ENCODE data around the gene OSM. TPM values are rescaled to one million over a fixed set of nuclear protein-coding genes. Genes with fewer than 3 reads are reported as not detected.

Gene OSM
- total RNA-seq, 4 donors from 2014 or later, result 0.19 to 5.7 (median 0.19) TPM; not detected in 1

- TF ChIP-seq POLR2A (IDR thresholded peaks at IDR 0.05) (no peak), CTCF (IDR thresholded peaks at IDR 0.05) (no peak)
- no peak for DNase-seq
- no peaks in the 10 kb centered on the region for H3K9me3 ChIP-seq
- H3K4me1 ChIP-seq, result peaks cover 0 to 17% (median 2%) of the 10 kb centered on the region in 3 donors
- no peak overlapping the region for H3K4me3 ChIP-seq
- 44 to 62% methylated on average over 8 to 10 of the region's 15 CpGs for WGBS, 2 donors
- H3K27me3 ChIP-seq, result peaks cover 0 to 42% (median 0%) of the 10 kb centered on the region in 4 donors
- no peaks in the 10 kb centered on the region for H3K36me3 ChIP-seq
- intact Hi-C loops (cut with DNase I), result no loop called here
- H3K27ac ChIP-seq, result no peak overlapping the region
Observed at GRCh38 chr22:30223303-30223702, 43.3 kb downstream of the OSM start.

GRCh38 chr22:30222321-30222720, 44.3 kb downstream of the OSM start:
- H3K27ac ChIP-seq, result no peak overlapping the region
- WGBS, 2 donors, result 76 to 80% methylated on average over 4 of the region's 4 CpGs
- no peak overlapping the region for H3K4me3 ChIP-seq
- peaks cover 0 to 42% (median 0%) of the 10 kb centered on the region in 4 donors for H3K27me3 ChIP-seq
- DNase-seq, result no peak
- no peaks in the 10 kb centered on the region for H3K36me3 ChIP-seq
- TF ChIP-seq POLR2A (IDR thresholded peaks at IDR 0.05) (no peak), CTCF (IDR thresholded peaks at IDR 0.05) (no peak)
- H3K4me1 ChIP-seq, result peaks cover 0 to 22% (median 6%) of the 10 kb centered on the region in 3 donors
- intact Hi-C loops (cut with DNase I), result no loop called here
- H3K9me3 ChIP-seq, result no peaks in the 10 kb centered on the region

- Histone ChIP-seq H3K9me3 (no peaks in the 10 kb centered on the region), H3K36me3 (no peaks in the 10 kb centered on the region), H3K27me3 (peaks cover 0 to 42% (median 0%) of the 10 kb centered on the region in 4 donors), H3K4me1 (peaks cover 0 to 22% (median 6%) of the 10 kb centered on the region in 3 donors), H3K4me3 (no peak overlapping the region), H3K27ac (no peak overlapping the region)
- DNase-seq, result no peak
- no peak for TF ChIP-seq CTCF (IDR thresholded peaks at IDR 0.05)
- no peak for TF ChIP-seq POLR2A (IDR thresholded peaks at IDR 0.05)
- intact Hi-C loops (cut with DNase I), result no loop called here
- WGBS, 2 donors, result 49 to 58% methylated on average over 15 to 25 of the region's 26 CpGs
Observed at GRCh38 chr22:30221121-30221992, 45.3 kb downstream of the OSM start.

GRCh38 chr22:30220338-30221012, 46.2 kb downstream of the OSM start:
- Histone ChIP-seq H3K27me3 (peaks cover 0 to 45% (median 0%) of the 10 kb centered on the region in 4 donors), H3K27ac (no peak overlapping the region), H3K36me3 (no peaks in the 10 kb centered on the region), H3K9me3 (no peaks in the 10 kb centered on the region), H3K4me3 (no peak overlapping the region), H3K4me1 (peaks cover 0 to 22% (median 6%) of the 10 kb centered on the region in 3 donors)
- intact Hi-C loops (cut with DNase I), result no loop called here
- TF ChIP-seq CTCF (IDR thresholded peaks at IDR 0.05) (no peak), POLR2A (IDR thresholded peaks at IDR 0.05) (no peak)
- 70 to 73% methylated on average over 6 to 7 of the region's 7 CpGs for WGBS, 2 donors
- DNase-seq, result no peak
